NT2/D1 (cell line): ENCODE data around the gene CBX1.
A peak's percentile ranks its signal among the peaks of the same experiment; 100 is the strongest.

ENCODE experiments used
- DNase-seq: peaks from one replicate; pipeline ENCODE4 v3.0.0-alpha.2; 2011; ENCODE audit warnings: low read depth, low spot score
- H3K27me3 ChIP-seq: 2 replicates; pipeline ENCODE4 v1.6.0; 2011; ENCODE audit warnings: mild to moderate bottlenecking; ENCODE audit not compliant: insufficient read length, insufficient read depth
- H3K36me3 ChIP-seq: 2 replicates; pipeline ENCODE4 v1.6.1; 2011; ENCODE audit warnings: mild to moderate bottlenecking, low read length, mixed read lengths; ENCODE audit not compliant: insufficient read depth, insufficient read length
- H3K4me1 ChIP-seq: 2 replicates; pipeline ENCODE4 v1.5.1; 2011; ENCODE audit not compliant: insufficient read depth, insufficient read length
- H3K4me3 ChIP-seq: 2 replicates; pipeline ENCODE4 v1.5.1; 2011; ENCODE audit warnings: low read depth; ENCODE audit not compliant: insufficient read length
- H3K9ac ChIP-seq: 2 replicates; pipeline ENCODE4 v1.6.0; 2011; ENCODE audit warnings: low read depth; ENCODE audit not compliant: insufficient read length
- H3K9me3 ChIP-seq: 2 replicates; pipeline ENCODE4 v1.5.1; 2011; ENCODE audit warnings: mild to moderate bottlenecking, low read length; ENCODE audit not compliant: insufficient read depth
- SUZ12 ChIP-seq: IDR thresholded peaks from 2 replicates; pipeline ENCODE4 v1.6.1; 2011; ENCODE audit not compliant: insufficient read length, insufficient read depth; ENCODE audit errors: extremely low read depth
- YY1 ChIP-seq: IDR thresholded peaks from 2 replicates; pipeline ENCODE4 v1.6.1; 2011; ENCODE audit not compliant: insufficient read length, insufficient read depth
- ZNF274 ChIP-seq: IDR thresholded peaks from 2 replicates; pipeline ENCODE4 v1.6.1; 2011; ENCODE audit warnings: mild to moderate bottlenecking, low read depth, low read length

Gene CBX1

DNA sequence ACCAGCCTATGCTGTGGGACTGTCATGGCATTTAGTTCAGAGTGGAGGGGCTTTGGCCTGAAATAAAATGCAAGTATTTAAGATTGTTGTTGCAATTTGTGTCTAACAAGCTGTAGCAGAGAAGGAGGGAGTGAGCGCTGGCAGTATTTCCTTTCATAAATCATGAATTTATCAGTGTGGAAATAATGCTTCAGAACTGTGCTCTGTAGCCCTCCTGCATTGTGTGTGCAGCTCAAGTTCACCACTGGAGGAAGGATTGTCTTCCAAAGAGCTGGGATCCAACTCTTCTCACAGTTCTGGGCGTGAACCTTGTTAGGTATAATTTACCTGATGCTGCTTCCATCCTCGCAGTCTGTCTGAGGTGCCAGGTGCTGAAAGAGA, 21.4 kb upstream of the CBX1 start:
- Histone ChIP-seq H3K9ac (no peak overlapping the region), H3K36me3 (peaks cover 50% of the 10 kb centered on the region), H3K27me3 (no peaks in the 10 kb centered on the region), H3K9me3 (no peaks in the 10 kb centered on the region), H3K4me1 (peaks cover 8% of the 10 kb centered on the region), H3K4me3 (no peak overlapping the region)
- DNase-seq: no peak
- TF ChIP-seq YY1: no peak
- no peak for TF ChIP-seq SUZ12
- no peak for TF ChIP-seq ZNF274

GRCh38 chr17:48121923-48122664, 20.8 kb upstream of the CBX1 start:
- TF ChIP-seq ZNF274 (no peak), SUZ12 (no peak), YY1 (no peak)
- Histone ChIP-seq H3K9me3 (no peaks in the 10 kb centered on the region), H3K4me1 (peaks cover 6% of the 10 kb centered on the region), H3K27me3 (no peaks in the 10 kb centered on the region), H3K9ac (no peak overlapping the region), H3K36me3 (peaks cover 52% of the 10 kb centered on the region), H3K4me3 (no peak overlapping the region)
- no peak for DNase-seq

GRCh38 chr17:48113201-48113676, 12.0 kb upstream of the CBX1 start:
- DNase-seq: no peak
- Histone ChIP-seq H3K9me3 (no peaks in the 10 kb centered on the region), H3K4me1 (no peaks in the 10 kb centered on the region), H3K36me3 (peaks cover 41% of the 10 kb centered on the region), H3K4me3 (no peak overlapping the region), H3K27me3 (no peaks in the 10 kb centered on the region), H3K9ac (no peak overlapping the region)
- TF ChIP-seq ZNF274: no peak
- no peak for TF ChIP-seq SUZ12
- TF ChIP-seq YY1: no peak

- H3K4me1 ChIP-seq: no peaks in the 10 kb centered on the region
- no peak for DNase-seq
- no peak overlapping the region for H3K4me3 ChIP-seq
- peaks cover 33% of the 10 kb centered on the region for H3K36me3 ChIP-seq
- no peak overlapping the region for H3K9ac ChIP-seq
- TF ChIP-seq SUZ12: no peak
- TF ChIP-seq YY1: no peak
- TF ChIP-seq ZNF274: no peak
- H3K9me3 ChIP-seq: no peaks in the 10 kb centered on the region
- peaks cover under 1% of the 10 kb centered on the region for H3K27me3 ChIP-seq
These were observed 10.6 kb upstream of the CBX1 start for GRCh38 chr17:48111937-48112241.

DNA sequence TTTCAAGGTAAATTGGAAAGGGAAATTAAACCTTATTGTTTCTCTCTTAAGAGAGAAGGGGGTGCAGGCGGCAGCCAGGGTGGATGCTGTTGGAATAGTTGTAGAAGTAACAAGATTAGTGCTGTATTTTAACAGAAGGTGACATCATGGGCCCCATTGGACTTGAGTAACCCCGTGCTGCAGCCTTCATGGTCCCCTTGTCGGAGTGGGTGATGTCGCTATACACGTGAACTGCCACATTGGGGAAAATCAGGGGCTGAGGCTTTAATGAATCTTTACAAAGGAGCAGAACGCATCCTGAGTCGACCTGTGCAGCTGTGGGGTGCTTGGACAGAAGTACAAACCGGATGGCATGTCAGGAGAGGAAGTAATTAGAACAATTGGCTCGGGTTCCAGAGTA, 9.5 kb upstream of the CBX1 start:
- H3K9me3 ChIP-seq: no peaks in the 10 kb centered on the region
- peaks cover 25% of the 10 kb centered on the region for H3K36me3 ChIP-seq
- H3K4me1 ChIP-seq: no peaks in the 10 kb centered on the region
- TF ChIP-seq YY1 (no peak), ZNF274 (no peak), SUZ12 (no peak)
- no peak for DNase-seq
- H3K4me3 ChIP-seq: no peak overlapping the region
- peaks cover 9% of the 10 kb centered on the region for H3K27me3 ChIP-seq
- H3K9ac ChIP-seq: no peak overlapping the region

GRCh38 chr17:48107137-48108055, 6.1 kb upstream of the CBX1 start, which contains the start of gene SNX11:
Gene SNX11 (plus strand): TSS chr17:48107766. CDS start chr17:48112044, 4,278 bp downstream.
- Histone ChIP-seq H3K27me3 (peaks cover 9% of the 10 kb centered on the region), H3K9ac (peak within 1 kb of the TSS; percentile 61), H3K4me3 (peak within 1 kb of the TSS; percentile 84), H3K9me3 (peaks cover 7% of the 10 kb centered on the region; the same call in 1 of the 2 replicates), H3K4me1 (no peaks in the 10 kb centered on the region), H3K36me3 (peaks cover 3% of the 10 kb centered on the region)
- TF ChIP-seq SUZ12: no peak
- peak; percentile 15 for TF ChIP-seq YY1
- DNase-seq: peak; percentile 71

- no peaks in the 10 kb centered on the region for H3K4me1 ChIP-seq
- H3K9me3 ChIP-seq: peaks cover 7% of the 10 kb centered on the region; the same call in 1 of the 2 replicates
- peak overlapping the region; percentile 84 for H3K4me3 ChIP-seq
- DNase-seq: no peak
- TF ChIP-seq YY1: no peak
- H3K36me3 ChIP-seq: peaks cover 3% of the 10 kb centered on the region
- H3K27me3 ChIP-seq: peaks cover 9% of the 10 kb centered on the region
- peak overlapping the region; percentile 61 for H3K9ac ChIP-seq
These were observed 5.5 kb upstream of the CBX1 start for GRCh38 chr17:48106802-48107136.

GRCh38 chr17:48104440-48104839, 3.2 kb upstream of the CBX1 start:
- Histone ChIP-seq H3K9me3 (peaks cover 7% of the 10 kb centered on the region; the same call in 1 of the 2 replicates), H3K4me3 (no peak overlapping the region), H3K27me3 (peaks cover 9% of the 10 kb centered on the region), H3K4me1 (no peaks in the 10 kb centered on the region), H3K36me3 (no peaks in the 10 kb centered on the region), H3K9ac (no peak overlapping the region)
- TF ChIP-seq ZNF274 (no peak), YY1 (no peak), SUZ12 (no peak)
- no peak for DNase-seq
